Measurements from ENCODE around the gene USP10. TPM values are rescaled to one million over a fixed set of nuclear protein-coding genes. Genes with fewer than 3 reads are reported as not detected.

Gene USP10
- total and polyA plus RNA-seq, 2 donors (not counting 3 experiments of a cell fraction or from before 2014, with no cell fraction given), result 84.0 to 115 TPM

DNA sequence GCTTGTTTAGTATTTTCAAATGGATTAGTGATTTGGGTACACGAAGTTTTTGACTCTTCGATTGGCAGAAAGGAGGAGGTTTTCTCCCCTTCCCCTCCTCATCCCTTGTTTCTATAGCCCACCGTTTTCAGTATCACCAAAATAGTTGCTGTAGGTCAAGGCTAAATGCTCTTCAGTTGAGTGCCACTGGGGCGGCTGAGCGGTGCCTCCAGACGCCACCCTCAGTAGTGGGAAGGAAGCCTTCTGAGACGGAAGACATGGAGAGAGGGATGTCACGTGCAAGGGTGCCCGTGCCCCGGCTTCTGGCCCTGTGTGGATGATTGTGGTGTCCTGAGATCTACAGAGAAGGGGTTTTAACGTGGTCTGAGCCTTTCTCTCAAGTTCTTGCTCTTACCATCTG is 80.3 kb downstream of the USP10 start:
- Histone ChIP-seq H3K9me3 (replicated peaks; ENCODE audit: control insufficient read depth, insufficient read depth, low read length) (no peaks in the 10 kb centered on the region), H3K27ac (ENCODE audit: insufficient read depth, low read depth, low read length) (no peak overlapping the region), H3K4me1 (ENCODE audit: control insufficient read depth, extremely low read depth, insufficient read depth, low read length) (peaks cover 3% of the 10 kb centered on the region), H3K9ac (replicated peaks; ENCODE audit: extremely low read depth, insufficient read depth, low read length) (no peak overlapping the region), H3K4me2 (ENCODE audit: insufficient read depth, low read length) (no peak overlapping the region), H3K9me1 (replicated peaks; ENCODE audit: control insufficient read depth, extremely low read depth, insufficient read depth, low read length) (no peaks in the 10 kb centered on the region), H3K79me2 (ENCODE audit: control insufficient read depth, insufficient read depth, low read length) (no peaks in the 10 kb centered on the region), H3K36me3 (ENCODE audit: control insufficient read depth in 2 of 2, extremely low read depth in 1 of 2, insufficient read depth in 2 of 2, low read length in 2 of 2) (peaks cover 17 to 25% of the 10 kb centered on the region in 2 experiments), H3K4me3 (replicated peaks in 1 of 3; ENCODE audit: insufficient read depth in 1 of 3, low read depth in 1 of 3, low read length in 3 of 3) (no peak overlapping the region), H3K27me3 (ENCODE audit: control insufficient read depth in 2 of 2, insufficient read depth in 2 of 2, low read length in 2 of 2) (no peaks in the 10 kb centered on the region), H4K20me1 (replicated peaks; ENCODE audit: control insufficient read depth, extremely low read depth, insufficient read depth, low read length) (no peaks in the 10 kb centered on the region), H2AFZ (ENCODE audit: low read depth, low read length) (no peak overlapping the region)
- TF ChIP-seq POLR2AphosphoS5 (IDR thresholded peaks at IDR 0.05; ENCODE audit: insufficient read depth, low read depth, low read length) (no peak), POLR2A (IDR thresholded peaks at IDR 0.05; ENCODE audit: low read depth, low read length) (no peak), FOS (IDR thresholded peaks at IDR 0.05; ENCODE audit: borderline replicate concordance, insufficient read depth, low read length) (no peak), JUN (IDR thresholded peaks at IDR 0.05; ENCODE audit: borderline replicate concordance, insufficient read depth, insufficient read length, low read depth) (no peak), GATA2 (IDR thresholded peaks at IDR 0.05; ENCODE audit: insufficient read depth, insufficient read length, low read depth, low read length) (no peak), EZH2 (IDR thresholded peaks at IDR 0.05; ENCODE audit: borderline replicate concordance, low read depth, low read length, severe bottlenecking) (no peak), MYC (IDR thresholded peaks at IDR 0.05; ENCODE audit: low read depth, low read length) (no peak)
- TF ChIP-seq, protein P1, sequence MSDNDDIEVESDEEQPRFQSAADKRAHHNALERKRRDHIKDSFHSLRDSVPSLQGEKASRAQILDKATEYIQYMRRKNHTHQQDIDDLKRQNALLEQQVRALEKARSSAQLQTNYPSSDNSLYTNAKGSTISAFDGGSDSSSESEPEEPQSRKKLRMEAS (IDR thresholded peaks at IDR 0.05; ENCODE audit: insufficient read depth, insufficient read length), result no peak
- TF ChIP-seq, protein P2, sequence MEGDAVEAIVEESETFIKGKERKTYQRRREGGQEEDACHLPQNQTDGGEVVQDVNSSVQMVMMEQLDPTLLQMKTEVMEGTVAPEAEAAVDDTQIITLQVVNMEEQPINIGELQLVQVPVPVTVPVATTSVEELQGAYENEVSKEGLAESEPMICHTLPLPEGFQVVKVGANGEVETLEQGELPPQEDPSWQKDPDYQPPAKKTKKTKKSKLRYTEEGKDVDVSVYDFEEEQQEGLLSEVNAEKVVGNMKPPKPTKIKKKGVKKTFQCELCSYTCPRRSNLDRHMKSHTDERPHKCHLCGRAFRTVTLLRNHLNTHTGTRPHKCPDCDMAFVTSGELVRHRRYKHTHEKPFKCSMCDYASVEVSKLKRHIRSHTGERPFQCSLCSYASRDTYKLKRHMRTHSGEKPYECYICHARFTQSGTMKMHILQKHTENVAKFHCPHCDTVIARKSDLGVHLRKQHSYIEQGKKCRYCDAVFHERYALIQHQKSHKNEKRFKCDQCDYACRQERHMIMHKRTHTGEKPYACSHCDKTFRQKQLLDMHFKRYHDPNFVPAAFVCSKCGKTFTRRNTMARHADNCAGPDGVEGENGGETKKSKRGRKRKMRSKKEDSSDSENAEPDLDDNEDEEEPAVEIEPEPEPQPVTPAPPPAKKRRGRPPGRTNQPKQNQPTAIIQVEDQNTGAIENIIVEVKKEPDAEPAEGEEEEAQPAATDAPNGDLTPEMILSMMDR (IDR thresholded peaks at IDR 0.05; ENCODE audit: extremely low read depth in 1 of 2, insufficient read depth in 1 of 2, low read depth in 1 of 2, low read length in 2 of 2), result no peak
- BruUV-seq (replicated peaks), result no TSS peak
- intact Hi-C loops (cut with micrococcal nuclease) (no loop called here), dilution Hi-C loops (cut with MboI; ENCODE audit: extremely low pct_ligation_motif_present, low sequenced_read_pairs) (no loop called here)
- POLR2A ChIA-PET, result no interaction called here
- no peak for DNase-seq (ENCODE audit: low read depth, low spot score)
- CTCF ChIA-PET, result no interaction called here
- no peak for FAIRE-seq

Data from endothelial cell of umbilical vein (primary cell).